HFFc6 (cell line): ENCODE data around the gene CFDP1. TPM values are rescaled to one million over a fixed set of nuclear protein-coding genes. Genes with fewer than 3 reads are reported as not detected.

Experiments used
- DNase-seq: peaks from one replicate; pipeline ENCODE4 v3.0.0-alpha.2; 2018
- H3K27ac Mint-ChIP-seq: 2 replicates; pipeline ENCODE4 v1.8.0; 2020; ENCODE audit warnings: mild to moderate bottlenecking, mixed read lengths
- H3K27me3 Mint-ChIP-seq: 2 replicates; pipeline ENCODE4 v1.8.0; 2021; ENCODE audit warnings: mild to moderate bottlenecking, moderate library complexity, mixed read lengths; ENCODE audit not compliant: insufficient read depth
- H3K36me3 Mint-ChIP-seq: 2 replicates; pipeline ENCODE4 v1.8.0; 2021; ENCODE audit warnings: low read depth, mixed read lengths
- H3K4me1 Mint-ChIP-seq: 2 replicates; pipeline ENCODE4 v1.8.0; 2020; ENCODE audit warnings: low read depth, mixed read lengths
- H3K4me3 Mint-ChIP-seq: 2 replicates; pipeline ENCODE4 v1.8.0; 2020; ENCODE audit warnings: mild to moderate bottlenecking, moderate library complexity, mixed read lengths
- H3K9me3 Mint-ChIP-seq: 2 replicates; pipeline ENCODE4 v1.8.0; 2020; ENCODE audit warnings: mild to moderate bottlenecking, mixed read lengths
- CTCF ChIP-seq: fragments of 200-600 bp; sonication (generic); IDR thresholded peaks from 2 replicates; pipeline ENCODE4 v1.5.0; 2021; ENCODE audit warnings: antibody characterized with exemption, mild to moderate bottlenecking
- long read RNA-seq: library from polyadenylated mRNA; unstranded; transcript quantifications from one replicate; pipeline ENCODE4 v2.0.0, GENCODE V29; 2019
- total RNA-seq, 6 experiments: library from RNA; stranded (reverse); fragmentation: NEBNext Ultra II Directional; extraction: Animal tissue kit (Norgen Biotek cat#: 25700); gene quantifications; 2 replicates in 1 of 6; 3 replicates in 5 of 6; pipeline ENCODE4 v1.2.3, GENCODE V29; 2021

CFDP1 gene
- 10 to 100 TPM; 33.0 to 43.1 (median 37.6) TPM for total RNA-seq
- long read RNA-seq, transcript CFDP1-201 (7 exons, 1,275 nt), result major isoform, 25 of 41 reads
- long read RNA-seq, partial matches to known transcripts, result 6 of 41 reads
- long read RNA-seq, other reads (novel, unspliced or antisense), result 9 of 41 reads

GRCh38 chr16:75432828-75433731, at the start of gene CFDP1:
Gene CFDP1 (minus strand): TSS chr16:75433503. CDS start chr16:75433352, 151 bp downstream.
- peak; percentile 92 for DNase-seq
- no peaks in the 10 kb centered on the region for H3K9me3 Mint-ChIP-seq
- H3K27me3 Mint-ChIP-seq, result peaks cover 2% of the 10 kb centered on the region
- peak within 1 kb of the TSS; percentile 96 for H3K27ac Mint-ChIP-seq
- H3K4me3 Mint-ChIP-seq, result peak within 1 kb of the TSS; percentile 89
- H3K36me3 Mint-ChIP-seq, result peaks cover 16% of the 10 kb centered on the region
- peak; percentile 24; the same call in 1 of the 2 replicates for TF ChIP-seq CTCF
- H3K4me1 Mint-ChIP-seq, result peaks cover 30% of the 10 kb centered on the region

DNA sequence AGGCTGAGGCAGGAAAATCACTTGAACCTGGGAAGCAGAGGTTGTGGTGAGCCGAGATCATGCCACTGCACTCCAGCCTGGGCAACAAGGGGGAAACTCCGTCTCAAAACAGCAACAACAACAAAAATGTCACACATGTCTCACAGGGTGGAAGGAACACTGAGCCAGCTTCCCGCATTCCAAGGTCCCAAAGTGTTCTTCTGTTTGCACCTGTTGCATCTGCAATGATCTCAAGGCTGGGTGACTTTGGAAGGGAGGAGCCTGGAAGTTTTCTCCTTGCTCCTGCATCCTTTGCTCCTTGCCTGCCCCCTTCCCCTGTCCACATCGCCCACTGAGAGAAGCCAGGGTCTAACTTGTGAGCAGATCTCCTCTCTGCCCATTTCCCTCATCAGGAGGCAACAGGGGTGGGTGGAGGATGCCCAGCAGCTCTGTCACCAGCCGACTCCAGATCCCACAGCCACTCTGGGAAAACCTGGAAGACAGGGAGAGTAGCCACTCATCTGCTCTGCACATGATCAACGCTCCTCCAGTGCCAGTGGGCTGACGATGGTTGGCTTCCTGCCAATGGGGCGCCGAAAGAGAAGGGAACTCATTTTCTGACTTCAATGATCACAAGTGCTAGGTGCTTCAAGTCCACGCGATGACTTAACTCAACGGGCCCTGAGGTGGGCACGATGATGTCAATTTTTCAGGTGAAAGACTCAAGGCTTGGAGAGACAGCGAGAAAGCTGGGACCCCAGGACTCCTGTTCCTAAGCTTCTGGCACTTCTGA, 49.3 kb upstream of the CFDP1 start:
- Mint-ChIP-seq H3K4me3 (no peak overlapping the region), H3K27me3 (peaks cover 27% of the 10 kb centered on the region), H3K36me3 (no peaks in the 10 kb centered on the region), H3K4me1 (peaks cover 11% of the 10 kb centered on the region), H3K27ac (no peak overlapping the region), H3K9me3 (no peaks in the 10 kb centered on the region)
- DNase-seq, result no peak
- no peak for TF ChIP-seq CTCF

GRCh38 chr16:75481475-75481874, 48.2 kb upstream of the CFDP1 start:
- Mint-ChIP-seq H3K9me3 (no peaks in the 10 kb centered on the region), H3K36me3 (no peaks in the 10 kb centered on the region), H3K27ac (no peak overlapping the region), H3K27me3 (peaks cover 18% of the 10 kb centered on the region), H3K4me1 (peaks cover 6% of the 10 kb centered on the region), H3K4me3 (no peak overlapping the region)
- TF ChIP-seq CTCF, result peak; percentile 22; the same call in 1 of the 2 replicates
- DNase-seq, result no peak

- no peak for TF ChIP-seq CTCF
- no peak for DNase-seq
- Mint-ChIP-seq H3K4me1 (no peaks in the 10 kb centered on the region; the same call in 1 of the 2 replicates), H3K27me3 (peaks cover 23% of the 10 kb centered on the region), H3K9me3 (no peaks in the 10 kb centered on the region), H3K27ac (no peak overlapping the region), H3K4me3 (no peak overlapping the region), H3K36me3 (no peaks in the 10 kb centered on the region)
These were observed 46.2 kb upstream of the CFDP1 start for GRCh38 chr16:75479421-75479990.
